ENCODE results near the gene KLC3. TPM values are rescaled to one million over a fixed set of nuclear protein-coding genes. Genes with fewer than 3 reads are reported as not detected.

Gene KLC3
- total RNA-seq, 4 donors from 2014 or later = not detected

- no peak overlapping the region for H3K27ac ChIP-seq
- H3K36me3 ChIP-seq = no peaks in the 10 kb centered on the region
- no peak overlapping the region for H3K4me3 ChIP-seq
- no peak for DNase-seq
- no peaks in the 10 kb centered on the region for H3K27me3 ChIP-seq
- TF ChIP-seq CTCF (IDR thresholded peaks at IDR 0.05) (no peak), POLR2A (IDR thresholded peaks at IDR 0.05) (no peak)
- H3K9me3 ChIP-seq = no peaks in the 10 kb centered on the region
- H3K4me1 ChIP-seq = no peaks in the 10 kb centered on the region
Observed at GRCh38 chr19:45303269-45304060, 37.1 kb upstream of the KLC3 start.

GRCh38 chr19:45304141-45304926 lies 36.2 kb upstream of the KLC3 start:
- Histone ChIP-seq H3K27ac (no peak overlapping the region), H3K4me3 (no peak overlapping the region), H3K4me1 (no peaks in the 10 kb centered on the region), H3K9me3 (no peaks in the 10 kb centered on the region), H3K36me3 (no peaks in the 10 kb centered on the region), H3K27me3 (no peaks in the 10 kb centered on the region)
- no peak for TF ChIP-seq POLR2A (IDR thresholded peaks at IDR 0.05)
- no peak for DNase-seq

GRCh38 chr19:45305007-45305406 lies 35.5 kb upstream of the KLC3 start:
- Histone ChIP-seq H3K27me3 (no peaks in the 10 kb centered on the region), H3K27ac (no peak overlapping the region), H3K4me3 (no peak overlapping the region), H3K4me1 (no peaks in the 10 kb centered on the region), H3K9me3 (no peaks in the 10 kb centered on the region), H3K36me3 (no peaks in the 10 kb centered on the region)
- no peak for DNase-seq
- TF ChIP-seq CTCF (IDR thresholded peaks at IDR 0.05) = no peak
- TF ChIP-seq POLR2A (IDR thresholded peaks at IDR 0.05) = no peak

- no peaks in the 10 kb centered on the region for H3K27me3 ChIP-seq
- no peak overlapping the region for H3K27ac ChIP-seq
- no peaks in the 10 kb centered on the region for H3K4me1 ChIP-seq
- no peaks in the 10 kb centered on the region for H3K9me3 ChIP-seq
- no peaks in the 10 kb centered on the region for H3K36me3 ChIP-seq
- TF ChIP-seq POLR2A (IDR thresholded peaks at IDR 0.05) (no peak), CTCF (IDR thresholded peaks at IDR 0.05) (no peak)
- no peak for DNase-seq
- no peak overlapping the region for H3K4me3 ChIP-seq
Observed at GRCh38 chr19:45305421-45305820, 35.1 kb upstream of the KLC3 start.

- Histone ChIP-seq H3K4me3 (no peak overlapping the region), H3K9me3 (no peaks in the 10 kb centered on the region), H3K4me1 (no peaks in the 10 kb centered on the region), H3K27ac (no peak overlapping the region), H3K27me3 (no peaks in the 10 kb centered on the region), H3K36me3 (no peaks in the 10 kb centered on the region)
- no peak for DNase-seq
- no peak for TF ChIP-seq CTCF (IDR thresholded peaks at IDR 0.05)
- no peak for TF ChIP-seq POLR2A (IDR thresholded peaks at IDR 0.05)
Observed at GRCh38 chr19:45306040-45306439, 34.5 kb upstream of the KLC3 start.

GRCh38 chr19:45306518-45307027 lies 34.0 kb upstream of the KLC3 start:
- no peaks in the 10 kb centered on the region for H3K27me3 ChIP-seq
- H3K27ac ChIP-seq = no peak overlapping the region
- DNase-seq = no peak
- TF ChIP-seq CTCF (IDR thresholded peaks at IDR 0.05) = no peak
- TF ChIP-seq POLR2A (IDR thresholded peaks at IDR 0.05) = no peak
- no peaks in the 10 kb centered on the region for H3K36me3 ChIP-seq
- H3K9me3 ChIP-seq = no peaks in the 10 kb centered on the region
- no peaks in the 10 kb centered on the region for H3K4me1 ChIP-seq
- H3K4me3 ChIP-seq = no peak overlapping the region
